Ureter (tissue), 1 donor: ENCODE measurements around the gene ZNG1F. TPM values are rescaled to one million over a fixed set of nuclear protein-coding genes. Genes with fewer than 3 reads are reported as not detected.
"Not testable (repeated sequence)": the region's sequence is repeated elsewhere in the genome, so short reads cannot be mapped to it uniquely, and the experiment has no call there.

Source experiments
- DNase-seq: peaks from one replicate; pipeline ENCODE4 v3.0.0-alpha.2; 2020; ENCODE audit warnings: low spot score
- total RNA-seq: library from RNA; stranded (reverse); gene quantifications from one replicate; pipeline ENCODE4 v1.2.4, GENCODE V29; 2023
- donor health status: DM: yes; HTN: yes; CAD: no.

The ZNG1F gene
- total RNA-seq, result 27.5 TPM

DNA sequence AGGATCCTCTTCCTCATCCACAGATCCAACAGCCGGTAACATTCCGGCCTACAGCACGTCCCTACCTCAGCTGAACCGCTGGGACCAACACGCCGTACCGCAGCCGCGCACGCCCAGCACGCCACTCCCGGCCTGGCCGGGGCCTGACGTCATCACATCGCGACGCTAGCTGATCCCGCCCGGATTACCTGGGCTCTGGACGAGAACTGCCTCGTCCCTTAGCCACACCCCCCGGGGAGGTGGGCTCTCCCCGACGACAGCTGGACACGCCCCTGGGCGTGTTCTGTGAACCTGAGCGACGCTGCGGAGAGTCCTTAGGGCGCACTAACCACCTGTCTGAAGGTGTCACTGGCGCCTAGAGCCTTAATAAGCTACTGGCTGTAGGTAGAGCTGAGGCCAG lies at the start of gene ZNG1F:
Gene ZNG1F, minus strand, starts transcription at position 101 of the 400 bp plus-strand sequence. Its CDS starts 59 bp downstream, at position 42.
- not testable (repeated sequence) for DNase-seq

DNA sequence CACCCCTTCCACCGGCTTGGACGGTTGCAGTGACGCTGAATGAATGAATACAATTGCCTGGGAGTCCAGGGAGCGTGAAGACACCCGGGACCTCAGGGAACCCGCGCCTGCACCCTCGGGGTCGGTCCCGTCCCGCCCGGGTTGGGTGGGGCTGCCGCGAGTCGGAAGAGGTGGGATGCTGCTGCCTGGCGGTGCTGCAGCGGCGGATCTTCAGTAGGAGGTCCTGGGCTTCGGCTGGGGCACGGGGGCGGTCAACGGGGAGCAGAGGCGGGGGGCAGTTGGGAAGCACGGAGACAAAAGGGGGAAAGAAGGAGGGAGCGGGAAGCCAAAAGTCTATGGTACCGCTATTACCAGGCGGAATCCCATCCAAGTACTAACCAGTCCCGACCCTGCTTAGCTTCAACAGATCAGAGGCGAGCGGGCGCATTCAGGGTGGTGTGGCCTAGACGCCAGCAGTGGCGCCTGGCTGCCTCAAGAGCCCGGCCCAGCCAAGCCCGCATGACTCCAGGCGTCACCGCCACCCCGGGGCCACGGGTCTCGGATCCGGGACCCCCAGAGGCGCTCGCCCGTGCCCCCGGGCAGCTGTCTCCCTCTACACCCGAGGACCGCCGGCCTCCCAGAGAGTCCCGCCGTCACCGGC lies 48.1 kb upstream of the ZNG1F start:
- DNase-seq, result peak; percentile 52

DNA sequence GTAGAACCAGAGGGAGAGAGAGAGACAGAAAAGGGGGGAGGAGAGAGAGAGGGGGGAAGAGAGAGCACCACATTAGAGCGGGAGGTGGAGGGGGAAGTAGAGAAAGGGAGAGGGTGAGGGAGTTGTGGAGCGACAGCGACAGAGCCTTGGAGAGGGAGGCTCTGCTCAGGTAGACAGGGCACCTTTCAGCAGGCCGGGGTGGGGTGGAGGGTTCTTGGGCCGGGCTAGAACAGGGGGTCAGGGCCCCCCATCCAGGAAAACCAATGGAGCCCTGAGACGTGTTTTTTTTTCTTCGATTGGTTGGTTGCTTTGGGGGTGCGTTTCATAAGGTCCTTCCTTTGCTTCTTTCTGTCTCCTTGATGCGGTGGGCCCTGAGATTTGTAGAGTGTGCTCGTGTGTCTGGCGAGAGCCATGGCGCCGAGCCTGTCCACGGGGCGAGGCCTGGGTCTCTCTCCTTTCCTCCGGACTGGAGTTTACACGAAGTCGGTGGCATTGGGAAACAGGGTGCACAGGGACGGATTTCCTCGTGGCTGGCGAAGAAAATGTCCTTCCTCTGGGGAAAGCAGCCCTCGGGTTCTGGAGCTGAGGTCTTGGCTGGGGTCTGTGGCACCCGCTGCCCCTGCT lies 47.5 kb upstream of the ZNG1F start:
- DNase-seq, result not testable (repeated sequence)

- peak; percentile 63 for DNase-seq
These were observed 46.0 kb upstream of the ZNG1F start for GRCh38 chr9:41234811-41235805.

- not testable (repeated sequence) for DNase-seq
These were observed 45.1 kb upstream of the ZNG1F start for GRCh38 chr9:41234221-41234620.

DNA sequence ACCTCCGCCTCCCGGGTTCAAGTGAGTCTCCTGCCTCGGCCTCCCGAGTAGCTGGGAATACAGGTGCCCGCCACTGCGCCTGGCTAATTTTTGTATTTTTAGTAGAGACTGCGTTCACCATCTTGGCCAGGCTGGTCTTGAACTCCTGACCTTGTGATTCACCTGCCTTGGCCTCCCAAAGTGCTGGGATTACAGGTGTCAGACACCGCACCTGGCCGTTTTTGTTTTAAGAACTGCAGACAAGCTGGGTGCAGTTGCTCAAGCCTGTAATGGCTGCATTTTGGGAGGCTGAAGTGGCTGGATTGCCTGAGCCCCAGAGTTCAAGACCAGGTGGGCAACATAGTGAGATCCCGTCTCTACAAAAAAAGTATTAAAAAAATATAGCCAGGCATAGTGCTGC lies 43.2 kb upstream of the ZNG1F start:
- peak; percentile 64 for DNase-seq

- DNase-seq, result peak; percentile 43
These were observed 41.3 kb upstream of the ZNG1F start for GRCh38 chr9:41230418-41230817.

DNA sequence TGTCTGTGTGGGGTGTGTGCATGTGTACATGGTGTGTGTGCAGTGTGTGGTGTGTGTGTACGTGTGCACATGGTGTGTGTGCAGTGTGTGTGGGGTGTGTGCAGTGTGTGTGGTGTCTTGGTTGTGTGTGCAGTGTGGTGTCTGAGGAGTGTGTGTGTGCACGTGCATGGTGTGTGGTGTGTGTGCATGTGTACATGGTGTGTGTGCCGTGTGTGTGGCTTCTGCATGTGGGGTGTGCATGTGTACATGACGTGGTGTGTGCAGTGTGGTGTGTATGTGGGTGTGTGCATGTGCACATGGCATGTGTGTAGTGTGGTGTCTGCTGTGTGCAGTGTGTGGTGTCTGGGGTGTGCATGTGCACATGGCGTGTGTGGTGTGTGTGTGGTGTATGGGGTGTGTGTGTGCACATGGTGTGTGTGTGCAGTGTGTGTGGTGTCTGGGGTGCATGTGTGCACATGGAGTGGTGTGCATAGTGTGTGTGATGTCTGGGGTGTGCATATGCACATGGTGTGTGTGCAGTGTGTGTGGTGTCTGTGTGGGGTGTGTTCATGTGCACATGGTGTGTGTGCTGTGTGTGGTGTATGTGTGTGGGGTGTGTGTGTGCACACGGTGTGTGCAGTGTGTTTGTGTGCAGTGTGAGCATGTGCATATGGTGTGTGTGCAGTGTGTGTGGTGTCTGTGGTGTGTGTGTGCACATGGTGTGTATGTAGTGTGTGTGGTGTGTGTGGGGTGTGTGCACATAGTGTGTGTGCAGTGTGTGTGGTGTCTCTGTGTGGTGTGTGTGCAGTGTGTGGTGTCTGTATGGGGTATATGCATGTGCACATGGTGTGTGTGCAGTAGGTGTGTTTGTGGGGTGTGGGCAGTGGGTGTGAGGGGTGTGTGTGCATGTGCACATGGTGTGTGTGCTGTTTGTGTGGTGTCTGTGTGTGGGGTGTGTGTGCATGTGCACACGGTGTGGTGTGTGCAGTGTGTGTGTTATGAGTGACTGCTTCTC lies 40.6 kb upstream of the ZNG1F start:
- DNase-seq, result peak; percentile 44

GRCh38 chr9:41219831-41220230 lies 30.7 kb upstream of the ZNG1F start:
- not testable (repeated sequence) for DNase-seq

GRCh38 chr9:41188439-41188838 lies 678 bp downstream of the ZNG1F start:
- DNase-seq, result not testable (repeated sequence)

DNA sequence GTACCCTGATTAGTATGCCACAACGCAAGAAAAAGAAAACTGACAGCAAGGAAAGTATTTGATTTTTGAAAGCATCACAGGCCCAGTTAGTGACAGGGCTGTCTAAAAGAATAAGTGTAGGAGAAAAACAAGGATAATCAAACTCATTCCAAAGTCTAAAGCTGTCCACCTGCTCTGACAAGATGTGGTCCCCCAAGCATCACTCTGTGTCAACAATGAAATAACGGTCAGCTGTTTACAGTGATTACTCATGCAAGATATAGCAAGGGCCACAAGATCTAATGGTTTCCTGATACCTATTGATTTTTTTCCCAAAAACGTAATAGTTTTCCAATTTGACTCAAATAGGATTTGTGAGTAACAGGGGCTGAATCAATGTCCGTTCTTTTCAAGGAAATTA lies 14.1 kb downstream of the ZNG1F start:
- DNase-seq, result not testable (repeated sequence)

- DNase-seq, result not testable (repeated sequence)
These were observed 39.0 kb downstream of the ZNG1F start for GRCh38 chr9:41150116-41150515.

DNA sequence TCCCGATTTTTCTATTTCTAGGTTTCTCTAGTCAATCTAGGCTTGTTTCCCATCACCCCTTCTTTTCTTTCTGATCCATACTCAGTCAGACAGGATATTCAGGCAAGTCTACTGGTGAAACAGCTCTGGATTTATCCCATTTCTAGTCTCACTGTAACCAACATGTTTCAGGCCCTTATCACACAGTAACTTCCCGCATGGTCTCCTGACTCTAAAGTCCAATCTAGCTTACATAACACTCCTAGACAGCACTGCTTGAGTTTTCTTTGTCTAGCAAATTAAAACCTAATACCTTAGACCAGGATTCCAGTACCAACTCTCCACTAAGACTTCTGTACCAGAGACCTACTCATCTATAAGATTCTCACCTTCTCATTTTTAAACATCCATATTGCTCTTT lies 47.2 kb downstream of the ZNG1F start:
- not testable (repeated sequence) for DNase-seq

GRCh38 chr9:41128581-41128980 lies 60.5 kb downstream of the ZNG1F start, which contains the start of gene FOXD4L6:
FOXD4L6 (minus strand) TSS chr9:41128681; CDS start chr9:41128383, 298 bp downstream.
- DNase-seq, result not testable (repeated sequence)

GRCh38 chr9:41126746-41127446 lies 62.2 kb downstream of the ZNG1F start:
- DNase-seq, result not testable (repeated sequence)

- DNase-seq, result not testable (repeated sequence)
These were observed 63.2 kb downstream of the ZNG1F start for GRCh38 chr9:41125936-41126335.

- not testable (repeated sequence) for DNase-seq
These were observed 63.9 kb downstream of the ZNG1F start for GRCh38 chr9:41125109-41125658.

DNA sequence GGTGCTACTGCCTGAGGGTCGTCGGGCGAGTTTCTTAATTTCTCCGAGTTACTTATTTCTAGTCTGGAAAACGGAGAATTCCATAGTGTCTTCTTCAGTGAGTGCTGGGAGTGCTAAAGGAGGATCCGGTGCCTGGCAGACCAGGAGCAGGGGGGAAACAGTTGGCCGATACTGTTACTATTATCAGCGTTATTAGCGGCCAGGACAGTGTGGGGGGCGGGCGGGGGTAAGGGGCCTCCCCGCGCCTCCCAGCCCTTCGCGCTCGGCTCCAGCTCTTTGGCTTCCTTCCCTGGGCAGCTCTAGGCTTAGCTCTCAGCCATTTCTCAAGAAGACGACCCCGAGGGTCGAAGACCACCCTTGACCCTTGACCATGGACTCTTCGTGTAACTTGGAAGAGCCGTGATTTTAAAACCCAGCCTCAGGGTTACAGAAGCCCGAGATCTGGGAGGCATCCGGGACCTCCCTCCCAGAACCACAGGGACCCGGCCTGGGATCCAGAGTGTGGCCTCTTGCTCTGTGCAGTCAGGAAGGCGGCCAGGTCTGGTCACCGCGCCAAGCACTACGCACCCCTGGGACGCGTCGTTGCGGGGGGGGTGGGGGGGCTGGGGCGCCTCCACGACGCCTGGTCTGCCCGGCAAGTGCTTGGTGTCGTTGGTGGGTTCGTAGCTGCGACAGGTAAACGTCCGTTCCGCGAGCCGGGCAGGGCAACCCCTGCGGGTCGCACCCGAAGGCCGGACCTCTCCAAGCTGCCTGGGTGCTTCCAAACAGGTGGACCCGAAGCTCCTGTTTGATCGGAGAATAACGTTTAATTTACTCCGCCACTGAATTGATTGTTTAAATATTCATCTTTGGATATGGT lies 64.6 kb downstream of the ZNG1F start:
- DNase-seq, result not testable (repeated sequence)

- DNase-seq, result not testable (repeated sequence)
These were observed 65.3 kb downstream of the ZNG1F start for GRCh38 chr9:41123812-41124211.
